SHP77 treated with DMSO at 0.1 percent for 48 hours (cell line): ENCODE measurements around the gene TBX15.
"Not testable (repeated sequence)": the region's sequence is repeated elsewhere in the genome, so short reads cannot be mapped to it uniquely, and the experiment has no call there.

Source experiments
- DNase-seq: peaks from one replicate; lab custom pipeline; 2025; lab: John Stamatoyannopoulos, UW

TBX15 gene

GRCh38 chr1:118926261-118926660 is 61.9 kb downstream of the TBX15 start:
- no peak for DNase-seq

GRCh38 chr1:118925651-118926050 is 62.5 kb downstream of the TBX15 start:
- no peak for DNase-seq

GRCh38 chr1:118923319-118923718 is 64.8 kb downstream of the TBX15 start:
- no peak for DNase-seq

- DNase-seq: peak; percentile 3
Observed at GRCh38 chr1:118921994-118922393, 66.1 kb downstream of the TBX15 start.

- DNase-seq: no peak
Observed at GRCh38 chr1:118920124-118920717, 67.9 kb downstream of the TBX15 start.

- no peak for DNase-seq
Observed at GRCh38 chr1:118918940-118919259, 69.2 kb downstream of the TBX15 start.

GRCh38 chr1:118918230-118918939 is 69.8 kb downstream of the TBX15 start:
- DNase-seq: no peak

GRCh38 chr1:118916346-118916745 is 71.8 kb downstream of the TBX15 start:
- DNase-seq: not testable (repeated sequence)

GRCh38 chr1:118914379-118915161 is 73.6 kb downstream of the TBX15 start:
- DNase-seq: no peak

- no peak for DNase-seq
Observed at GRCh38 chr1:118913818-118914217, 74.3 kb downstream of the TBX15 start.

- DNase-seq: no peak
Observed at GRCh38 chr1:118912574-118912973, 75.6 kb downstream of the TBX15 start.

- DNase-seq: no peak
Observed at GRCh38 chr1:118911571-118911970, 76.6 kb downstream of the TBX15 start.

- DNase-seq: no peak
Observed at GRCh38 chr1:118907466-118907865, 80.7 kb downstream of the TBX15 start.

GRCh38 chr1:118905671-118906070 is 82.5 kb downstream of the TBX15 start:
- DNase-seq: no peak

GRCh38 chr1:118905196-118905595 is 82.9 kb downstream of the TBX15 start:
- DNase-seq: no peak

GRCh38 chr1:118902711-118903191 is 85.4 kb downstream of the TBX15 start:
- DNase-seq: no peak

GRCh38 chr1:118902299-118902698 is 85.8 kb downstream of the TBX15 start:
- no peak for DNase-seq

- no peak for DNase-seq
Observed at GRCh38 chr1:118900643-118901440, 87.3 kb downstream of the TBX15 start.

GRCh38 chr1:118899340-118899739 is 88.8 kb downstream of the TBX15 start:
- no peak for DNase-seq

- no peak for DNase-seq
Observed at GRCh38 chr1:118898712-118899111, 89.4 kb downstream of the TBX15 start.

GRCh38 chr1:118896416-118896815 is 91.7 kb downstream of the TBX15 start:
- no peak for DNase-seq

- no peak for DNase-seq
Observed at GRCh38 chr1:118894836-118895235, 93.3 kb downstream of the TBX15 start.
